LHCN-M2 (cell line): Measurements from ENCODE around the gene SMARCB1. TPM values are rescaled to one million over a fixed set of nuclear protein-coding genes. Genes with fewer than 3 reads are reported as not detected.

ENCODE experiments used
- DNase-seq: peaks from one replicate; pipeline ENCODE4 v3.0.0-alpha.2; 2012; ENCODE audit warnings: low read depth
- polyA plus RNA-seq: library from polyadenylated mRNA; unstranded; fragments of >200 nt; gene quantifications from one replicate; pipeline ENCODE4 v1.2.1, GENCODE V29; 2012; ENCODE audit warnings: missing spikeins
- total RNA-seq: library from RNA; depleted of rRNA; stranded (reverse); fragments of >200 nt; gene quantifications from 2 replicates; pipeline ENCODE4 v1.2.3, GENCODE V29; 2014; rRNA removed

Gene SMARCB1
- 77.1 and 90.0 TPM in 2 replicates for total RNA-seq
- polyA plus RNA-seq = 194 TPM

- peak; percentile 91 for DNase-seq
Observed at GRCh38 chr22:23786752-23787599, at the start of gene SMARCB1. TSS of gene SMARCB1 (plus strand) at chr22:23786966. CDS start at chr22:23787170, 204 bp downstream.

- DNase-seq = no peak
Observed at GRCh38 chr22:23737696-23738095, 49.1 kb upstream of the SMARCB1 start.

GRCh38 chr22:23742505-23743264 lies 44.1 kb upstream of the SMARCB1 start:
- DNase-seq = peak; percentile 31

- no peak for DNase-seq
Observed at GRCh38 chr22:23743303-23743705, 43.5 kb upstream of the SMARCB1 start.

- DNase-seq = no peak
Observed at GRCh38 chr22:23744001-23744400, 42.8 kb upstream of the SMARCB1 start.

- no peak for DNase-seq
Observed at GRCh38 chr22:23744485-23744884, 42.3 kb upstream of the SMARCB1 start.

- no peak for DNase-seq
Observed at GRCh38 chr22:23745791-23746190, 41.0 kb upstream of the SMARCB1 start.

- no peak for DNase-seq
Observed at GRCh38 chr22:23749841-23750301, 36.9 kb upstream of the SMARCB1 start.

GRCh38 chr22:23750367-23750713 lies 36.4 kb upstream of the SMARCB1 start:
- no peak for DNase-seq

- peak; percentile 63 for DNase-seq
Observed at GRCh38 chr22:23750714-23751440, 35.9 kb upstream of the SMARCB1 start, which contains the start of gene ZNF70. TSS of gene ZNF70 (minus strand) at chr22:23751112. CDS start at chr22:23745140, 5,972 bp downstream.

GRCh38 chr22:23751441-23751996 lies 35.2 kb upstream of the SMARCB1 start:
- no peak for DNase-seq

- no peak for DNase-seq
Observed at GRCh38 chr22:23752090-23752691, 34.6 kb upstream of the SMARCB1 start.

GRCh38 chr22:23752750-23753149 lies 34.0 kb upstream of the SMARCB1 start:
- no peak for DNase-seq

- no peak for DNase-seq
Observed at GRCh38 chr22:23753385-23753784, 33.4 kb upstream of the SMARCB1 start.

- DNase-seq = no peak
Observed at GRCh38 chr22:23754220-23754919, 32.4 kb upstream of the SMARCB1 start, which contains the start of gene VPREB3. TSS of gene VPREB3 (minus strand) at chr22:23754425. CDS start at chr22:23754363, 62 bp downstream.

- no peak for DNase-seq
Observed at GRCh38 chr22:23754980-23755636, 31.7 kb upstream of the SMARCB1 start.

GRCh38 chr22:23755711-23756110 lies 31.1 kb upstream of the SMARCB1 start:
- DNase-seq = no peak

GRCh38 chr22:23756891-23757290 lies 29.9 kb upstream of the SMARCB1 start:
- no peak for DNase-seq

GRCh38 chr22:23759566-23759965 lies 27.2 kb upstream of the SMARCB1 start:
- no peak for DNase-seq

- DNase-seq = no peak
Observed at GRCh38 chr22:23760056-23760455, 26.7 kb upstream of the SMARCB1 start.
